Neural cell (in vitro differentiated cells): ENCODE results near the gene PNCK.

Experiments
- EP300 ChIP-seq: fragments of 450-650 bp; conservative IDR thresholded peaks from 2 replicates; pipeline ENCODE4 v1.6.1; 2014; ENCODE audit warnings: antibody characterized with exemption, mild to moderate bottlenecking, moderate library complexity; ENCODE audit not compliant: poor library complexity, severe bottlenecking
- POLR2AphosphoS5 ChIP-seq: IDR thresholded peaks from 2 replicates; pipeline ENCODE4 v1.6.1; 2012
- TAF1 ChIP-seq: IDR thresholded peaks from 2 replicates; pipeline ENCODE4 v1.6.1; 2012; ENCODE audit warnings: low read depth
- TF ChIP-seq, protein P1 (sequence below): fragments of 450-650 bp; IDR thresholded peaks from 2 replicates; pipeline ENCODE4 v1.5.1; 2014; ENCODE audit warnings: antibody characterized with exemption, mild to moderate bottlenecking, moderate library complexity; ENCODE audit not compliant: poor library complexity, severe bottlenecking
- TF ChIP-seq, protein P2 (sequence below): IDR thresholded peaks from 2 replicates; pipeline ENCODE4 v1.6.1; 2012; ENCODE audit warnings: borderline replicate concordance

DNA sequence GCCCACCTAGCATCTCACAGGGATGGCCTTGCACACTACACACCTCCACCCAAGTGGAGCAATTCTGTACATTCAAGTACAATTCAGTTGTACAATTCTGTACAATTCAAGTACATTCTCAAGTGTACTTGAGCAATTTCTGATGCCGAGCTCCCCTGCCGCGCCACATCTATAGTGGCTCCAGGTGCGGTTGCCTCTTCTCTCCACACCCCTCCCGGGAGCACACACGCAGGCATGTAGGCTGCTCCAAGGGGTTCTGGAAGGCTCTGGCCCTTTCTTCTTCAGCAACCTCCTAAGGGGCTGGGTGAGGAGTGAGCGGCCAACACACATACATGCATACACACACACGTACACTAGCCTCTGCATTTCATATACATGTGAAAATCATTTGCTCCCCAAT lies 45.5 kb downstream of the PNCK start:
- TF ChIP-seq, protein P1, sequence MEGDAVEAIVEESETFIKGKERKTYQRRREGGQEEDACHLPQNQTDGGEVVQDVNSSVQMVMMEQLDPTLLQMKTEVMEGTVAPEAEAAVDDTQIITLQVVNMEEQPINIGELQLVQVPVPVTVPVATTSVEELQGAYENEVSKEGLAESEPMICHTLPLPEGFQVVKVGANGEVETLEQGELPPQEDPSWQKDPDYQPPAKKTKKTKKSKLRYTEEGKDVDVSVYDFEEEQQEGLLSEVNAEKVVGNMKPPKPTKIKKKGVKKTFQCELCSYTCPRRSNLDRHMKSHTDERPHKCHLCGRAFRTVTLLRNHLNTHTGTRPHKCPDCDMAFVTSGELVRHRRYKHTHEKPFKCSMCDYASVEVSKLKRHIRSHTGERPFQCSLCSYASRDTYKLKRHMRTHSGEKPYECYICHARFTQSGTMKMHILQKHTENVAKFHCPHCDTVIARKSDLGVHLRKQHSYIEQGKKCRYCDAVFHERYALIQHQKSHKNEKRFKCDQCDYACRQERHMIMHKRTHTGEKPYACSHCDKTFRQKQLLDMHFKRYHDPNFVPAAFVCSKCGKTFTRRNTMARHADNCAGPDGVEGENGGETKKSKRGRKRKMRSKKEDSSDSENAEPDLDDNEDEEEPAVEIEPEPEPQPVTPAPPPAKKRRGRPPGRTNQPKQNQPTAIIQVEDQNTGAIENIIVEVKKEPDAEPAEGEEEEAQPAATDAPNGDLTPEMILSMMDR = no peak
- no peak for TF ChIP-seq TAF1
- TF ChIP-seq EP300 = no peak
- no peak for TF ChIP-seq POLR2AphosphoS5
- TF ChIP-seq, protein P2, sequence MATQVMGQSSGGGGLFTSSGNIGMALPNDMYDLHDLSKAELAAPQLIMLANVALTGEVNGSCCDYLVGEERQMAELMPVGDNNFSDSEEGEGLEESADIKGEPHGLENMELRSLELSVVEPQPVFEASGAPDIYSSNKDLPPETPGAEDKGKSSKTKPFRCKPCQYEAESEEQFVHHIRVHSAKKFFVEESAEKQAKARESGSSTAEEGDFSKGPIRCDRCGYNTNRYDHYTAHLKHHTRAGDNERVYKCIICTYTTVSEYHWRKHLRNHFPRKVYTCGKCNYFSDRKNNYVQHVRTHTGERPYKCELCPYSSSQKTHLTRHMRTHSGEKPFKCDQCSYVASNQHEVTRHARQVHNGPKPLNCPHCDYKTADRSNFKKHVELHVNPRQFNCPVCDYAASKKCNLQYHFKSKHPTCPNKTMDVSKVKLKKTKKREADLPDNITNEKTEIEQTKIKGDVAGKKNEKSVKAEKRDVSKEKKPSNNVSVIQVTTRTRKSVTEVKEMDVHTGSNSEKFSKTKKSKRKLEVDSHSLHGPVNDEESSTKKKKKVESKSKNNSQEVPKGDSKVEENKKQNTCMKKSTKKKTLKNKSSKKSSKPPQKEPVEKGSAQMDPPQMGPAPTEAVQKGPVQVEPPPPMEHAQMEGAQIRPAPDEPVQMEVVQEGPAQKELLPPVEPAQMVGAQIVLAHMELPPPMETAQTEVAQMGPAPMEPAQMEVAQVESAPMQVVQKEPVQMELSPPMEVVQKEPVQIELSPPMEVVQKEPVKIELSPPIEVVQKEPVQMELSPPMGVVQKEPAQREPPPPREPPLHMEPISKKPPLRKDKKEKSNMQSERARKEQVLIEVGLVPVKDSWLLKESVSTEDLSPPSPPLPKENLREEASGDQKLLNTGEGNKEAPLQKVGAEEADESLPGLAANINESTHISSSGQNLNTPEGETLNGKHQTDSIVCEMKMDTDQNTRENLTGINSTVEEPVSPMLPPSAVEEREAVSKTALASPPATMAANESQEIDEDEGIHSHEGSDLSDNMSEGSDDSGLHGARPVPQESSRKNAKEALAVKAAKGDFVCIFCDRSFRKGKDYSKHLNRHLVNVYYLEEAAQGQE = no peak
